HG03025 (cell line): ENCODE data around the gene GJD3.
"Not testable (repeated sequence)": the region's sequence is repeated elsewhere in the genome, so short reads cannot be mapped to it uniquely, and the experiment has no call there.

ENCODE experiments used
- ATAC-seq: cut with Tn5 transposase; IDR thresholded peaks from one replicate; pipeline ENCODE4 v1.9.1; 2021; ENCODE audit warnings: mild to moderate bottlenecking, moderate library complexity; ENCODE audit not compliant: unreplicated experiment, low FRiP score

The GJD3 gene, protein sequence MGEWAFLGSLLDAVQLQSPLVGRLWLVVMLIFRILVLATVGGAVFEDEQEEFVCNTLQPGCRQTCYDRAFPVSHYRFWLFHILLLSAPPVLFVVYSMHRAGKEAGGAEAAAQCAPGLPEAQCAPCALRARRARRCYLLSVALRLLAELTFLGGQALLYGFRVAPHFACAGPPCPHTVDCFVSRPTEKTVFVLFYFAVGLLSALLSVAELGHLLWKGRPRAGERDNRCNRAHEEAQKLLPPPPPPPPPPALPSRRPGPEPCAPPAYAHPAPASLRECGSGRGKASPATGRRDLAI

DNA sequence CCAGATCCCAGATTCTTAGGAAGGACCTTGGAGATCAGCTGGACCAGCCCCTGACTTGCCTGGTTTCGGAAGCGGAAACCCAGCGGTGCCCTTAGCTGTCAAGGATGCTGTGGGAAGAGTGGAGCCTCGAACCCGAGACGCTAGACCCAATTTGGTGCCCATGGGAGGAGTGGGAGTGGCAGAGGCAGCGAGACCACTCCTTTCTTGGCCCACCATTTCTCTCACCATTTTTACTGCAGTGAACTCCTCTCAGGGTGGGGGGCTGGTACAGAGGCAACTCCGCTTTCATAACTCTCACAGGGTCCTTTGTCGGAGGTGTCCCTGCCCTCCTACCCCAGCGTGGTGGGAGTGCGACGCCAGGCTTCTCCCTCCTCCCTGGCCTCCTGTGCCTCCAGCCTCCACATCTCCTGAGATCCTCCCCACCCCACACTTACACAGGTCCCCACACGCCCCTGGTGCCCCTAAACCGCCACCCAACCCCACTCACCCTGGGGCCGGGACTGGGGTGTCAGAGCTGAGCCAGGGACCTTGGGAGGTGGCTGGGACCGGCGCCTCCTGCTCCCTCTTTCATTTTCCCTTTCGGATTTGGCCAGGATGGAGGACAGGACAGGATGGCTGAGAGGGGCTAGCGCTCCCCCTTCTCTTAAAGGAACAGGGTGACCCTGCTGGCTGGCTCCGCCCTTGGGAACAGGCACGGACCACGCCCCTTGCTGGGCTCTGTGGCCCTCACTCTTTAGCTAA lies at the start of gene GJD3:
TSS of gene GJD3 (minus strand) at position 617 of the 741 bp plus-strand sequence. CDS start 922 bp downstream, outside the sequence.
- ATAC-seq = no peak

DNA sequence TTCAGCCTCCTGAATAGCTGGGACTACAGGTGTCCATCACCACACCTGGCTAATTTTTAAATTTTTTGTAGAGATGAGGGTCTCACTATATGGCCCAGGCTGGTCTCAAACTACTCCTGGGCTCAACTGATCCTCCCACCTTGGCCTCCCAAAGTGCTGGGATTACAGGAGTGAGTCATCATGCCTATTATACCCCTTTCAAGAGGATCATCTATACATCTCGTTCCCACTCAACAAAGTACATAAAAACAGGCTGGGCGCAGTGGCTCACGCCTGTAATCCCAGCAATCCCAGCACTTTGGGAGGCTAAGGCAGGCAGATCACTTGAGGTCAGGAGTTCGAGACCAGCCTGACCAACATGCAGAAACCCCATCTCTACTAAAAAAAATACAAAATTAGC lies 49.8 kb upstream of the GJD3 start:
- not testable (repeated sequence) for ATAC-seq

DNA sequence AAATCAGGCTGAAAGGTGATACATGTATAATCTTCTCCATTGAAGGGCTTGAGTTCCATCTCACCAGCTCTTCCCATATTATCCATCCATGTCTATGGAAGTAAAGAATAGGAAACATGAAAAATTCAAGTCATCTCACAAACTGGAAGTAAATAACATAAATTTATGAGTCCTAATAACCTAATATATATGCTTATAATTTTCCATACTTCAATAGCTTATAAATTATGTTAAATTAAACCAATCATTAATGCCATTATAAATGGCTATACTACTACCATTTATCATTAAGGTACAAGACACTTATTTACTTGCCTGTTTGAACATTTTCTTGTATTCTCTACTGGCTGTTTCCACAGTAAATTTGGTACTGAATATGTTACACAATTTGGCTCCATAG lies 48.3 kb upstream of the GJD3 start:
- ATAC-seq = no peak

DNA sequence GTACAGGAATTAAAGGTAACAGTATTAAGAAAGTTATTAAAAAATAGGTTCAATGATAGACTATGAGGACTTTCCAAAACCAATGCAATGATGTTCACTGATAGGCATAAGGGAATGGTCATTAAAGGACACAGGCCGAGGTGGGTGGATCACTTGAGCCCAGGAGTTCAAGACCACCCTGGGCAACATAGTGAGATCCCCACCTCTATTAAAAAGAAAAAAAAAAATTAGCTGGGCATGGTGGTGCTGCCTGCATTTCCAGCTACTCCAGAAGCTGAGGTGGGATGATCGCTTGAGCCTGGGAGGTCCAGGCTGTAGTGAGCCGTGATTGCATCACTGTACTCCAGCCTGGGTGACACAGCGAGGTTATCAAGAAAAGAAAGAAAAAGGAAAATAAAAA lies 47.3 kb upstream of the GJD3 start:
- no peak for ATAC-seq

DNA sequence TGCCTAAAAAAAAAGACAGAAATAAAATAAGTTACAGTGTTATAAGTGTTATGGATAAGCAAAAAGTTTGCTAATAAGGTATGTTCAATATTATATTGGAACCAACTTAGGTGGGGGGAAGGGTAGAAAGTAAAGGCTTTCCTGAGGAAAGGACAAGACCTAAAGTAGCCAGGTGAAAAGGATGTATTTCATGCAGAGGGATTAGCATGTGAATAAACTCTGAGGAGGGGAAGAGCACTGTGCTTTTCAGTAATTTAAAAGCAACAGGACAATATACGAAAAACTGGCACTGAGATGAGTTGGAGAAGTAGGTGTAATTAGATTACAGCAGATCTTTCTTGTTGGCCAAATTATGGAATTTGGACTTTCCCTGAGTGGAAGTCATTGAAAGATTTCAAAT lies 45.5 kb upstream of the GJD3 start:
- ATAC-seq = no peak

DNA sequence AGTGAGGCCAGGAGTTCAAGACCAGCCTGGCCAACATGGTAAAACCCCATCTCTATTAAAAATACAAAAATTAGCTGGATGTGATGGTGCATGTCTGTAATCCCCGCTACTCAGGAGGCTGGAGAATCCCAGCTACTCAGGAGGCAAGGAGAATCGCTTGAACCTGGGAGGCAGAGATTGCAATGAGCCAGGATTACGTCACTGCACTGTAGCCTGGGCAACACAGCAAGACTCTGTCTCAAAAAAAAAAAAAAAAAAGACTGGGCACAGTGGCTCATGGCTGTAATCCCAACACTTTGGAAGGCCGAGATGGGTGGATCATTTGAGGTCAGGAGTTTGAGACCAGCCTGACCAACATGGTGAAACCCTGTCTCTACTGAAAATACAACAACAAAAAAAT lies 45.0 kb upstream of the GJD3 start:
- ATAC-seq = not testable (repeated sequence)

DNA sequence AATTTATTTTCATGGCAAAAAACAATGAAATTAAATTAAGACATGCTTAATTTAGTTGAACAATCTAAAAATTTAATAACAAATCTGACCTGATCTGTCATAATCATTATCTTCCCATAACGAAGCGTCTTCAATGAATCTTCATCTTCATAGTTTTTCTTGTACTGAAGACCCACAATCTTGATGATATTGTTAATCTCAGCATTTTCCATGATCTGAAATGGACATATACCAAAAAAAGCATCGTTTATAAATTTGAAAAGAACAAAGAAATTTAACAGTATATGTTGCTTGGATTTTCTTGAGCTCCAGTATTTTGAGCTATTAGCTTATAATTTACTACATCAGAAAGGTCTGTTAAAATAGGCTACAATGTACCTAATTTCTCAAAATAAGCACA lies 42.9 kb upstream of the GJD3 start:
- ATAC-seq = no peak

DNA sequence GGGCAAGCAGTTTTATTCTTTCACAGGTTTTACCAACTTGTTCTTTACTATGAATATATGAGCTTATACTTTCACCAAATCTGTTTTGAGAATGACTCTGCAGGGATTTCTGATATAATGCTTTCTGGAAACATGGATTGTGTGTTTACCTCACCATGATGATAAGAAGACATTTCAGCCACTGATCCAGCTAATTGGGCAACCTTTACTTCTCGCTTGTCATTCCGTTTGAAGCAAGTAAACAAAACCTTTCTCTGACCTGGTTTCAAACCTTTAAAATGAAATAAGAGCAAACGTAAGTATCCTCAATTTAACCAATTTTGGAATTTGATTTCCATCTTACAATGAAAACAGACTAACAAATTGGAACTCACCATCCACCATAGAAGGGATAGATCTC lies 39.5 kb upstream of the GJD3 start:
- no peak for ATAC-seq

DNA sequence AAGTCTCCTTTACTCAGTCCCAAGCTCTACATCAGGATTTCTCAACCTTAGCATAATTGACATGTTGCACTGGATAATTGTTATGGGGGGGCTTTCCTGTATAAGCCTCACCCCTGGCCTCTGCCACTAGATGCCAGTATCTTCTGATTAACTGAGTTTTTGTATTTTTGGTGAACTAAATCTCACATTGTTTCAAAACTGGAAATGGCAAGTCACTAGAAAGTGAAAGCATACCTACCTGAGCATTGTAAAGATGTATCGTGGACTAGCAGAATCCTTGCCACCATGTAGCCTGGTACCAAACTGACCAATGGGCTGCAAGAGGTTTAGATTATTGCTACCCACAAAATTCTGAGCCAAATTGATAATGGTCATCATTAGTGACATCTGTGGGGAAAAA lies 38.1 kb upstream of the GJD3 start:
- no peak for ATAC-seq

DNA sequence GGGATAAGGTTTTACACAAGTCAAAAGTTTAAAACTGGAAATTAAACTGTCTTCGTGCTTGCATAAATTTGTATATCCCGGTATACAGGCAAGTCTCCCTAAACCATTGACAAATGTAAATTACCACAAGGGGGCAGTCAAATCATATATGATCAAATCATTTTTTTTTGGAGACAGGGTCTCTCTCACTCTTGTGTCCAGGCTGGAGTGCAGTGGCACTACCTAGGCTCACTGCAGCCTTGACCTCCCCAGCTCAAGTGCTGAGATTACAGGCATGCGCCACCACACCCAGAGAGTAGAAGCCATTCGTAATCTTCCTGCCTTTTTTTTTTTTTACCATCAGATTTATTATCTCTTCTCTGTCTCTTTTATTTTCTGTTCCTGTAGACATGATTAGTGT lies 34.6 kb upstream of the GJD3 start:
- ATAC-seq = no peak

DNA sequence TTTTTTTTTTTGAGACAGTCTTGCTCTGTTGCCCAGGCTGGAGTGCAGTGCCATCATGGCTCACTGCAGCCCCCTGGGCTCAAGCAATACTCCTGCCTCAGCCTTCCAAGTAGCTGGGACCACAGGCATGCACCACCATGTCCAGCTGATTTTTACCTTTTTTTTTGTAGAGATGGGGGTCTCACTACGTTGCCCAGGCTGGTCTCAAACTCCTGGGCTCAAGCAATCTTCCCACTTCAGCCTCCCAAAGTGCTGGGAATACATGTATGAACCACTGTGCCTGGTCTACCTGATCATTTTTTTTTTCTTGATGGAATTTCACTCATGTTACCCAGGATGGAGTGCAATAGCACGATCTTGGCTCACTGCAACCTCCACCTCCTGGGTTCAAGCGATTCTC lies 22.0 kb upstream of the GJD3 start:
- not testable (repeated sequence) for ATAC-seq

DNA sequence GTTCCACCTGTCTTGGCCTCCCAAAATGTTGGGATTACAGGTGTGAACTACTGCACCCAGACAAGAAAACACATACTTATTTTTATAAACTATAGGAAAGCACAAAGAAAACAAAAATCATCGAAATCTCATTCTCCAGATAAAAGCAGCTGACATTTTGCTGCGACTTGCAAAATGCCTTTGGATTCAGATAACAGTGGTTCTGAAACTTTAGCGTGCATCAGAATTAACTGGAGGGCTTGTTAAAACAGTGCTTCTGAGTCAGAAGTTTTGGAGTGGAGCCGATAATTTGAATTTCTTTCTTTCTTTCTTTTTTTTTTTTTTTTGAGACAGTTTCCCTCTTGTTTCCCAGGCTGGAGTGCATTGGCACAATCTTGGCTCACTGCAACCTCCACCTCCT lies 17.7 kb upstream of the GJD3 start:
- no peak for ATAC-seq

DNA sequence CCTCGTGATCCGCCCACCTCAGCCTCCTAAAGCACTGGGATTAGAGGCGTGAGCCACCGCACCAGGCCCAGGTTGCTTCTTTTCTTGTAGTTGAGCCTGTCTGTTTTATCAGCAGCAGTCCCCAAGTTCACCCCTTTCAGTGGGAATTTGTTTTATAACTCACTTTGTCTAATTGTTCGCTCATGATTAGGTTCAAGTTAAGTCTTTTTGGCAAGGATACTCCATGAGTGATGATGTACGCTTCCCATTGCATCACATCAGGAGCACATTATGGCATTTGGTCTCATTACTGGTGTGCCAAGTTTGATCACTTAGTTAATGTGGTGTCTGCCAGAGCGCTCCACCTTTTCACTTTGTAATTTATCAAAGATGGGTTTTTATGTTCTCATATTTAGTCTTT lies 14.4 kb upstream of the GJD3 start:
- ATAC-seq = no peak

DNA sequence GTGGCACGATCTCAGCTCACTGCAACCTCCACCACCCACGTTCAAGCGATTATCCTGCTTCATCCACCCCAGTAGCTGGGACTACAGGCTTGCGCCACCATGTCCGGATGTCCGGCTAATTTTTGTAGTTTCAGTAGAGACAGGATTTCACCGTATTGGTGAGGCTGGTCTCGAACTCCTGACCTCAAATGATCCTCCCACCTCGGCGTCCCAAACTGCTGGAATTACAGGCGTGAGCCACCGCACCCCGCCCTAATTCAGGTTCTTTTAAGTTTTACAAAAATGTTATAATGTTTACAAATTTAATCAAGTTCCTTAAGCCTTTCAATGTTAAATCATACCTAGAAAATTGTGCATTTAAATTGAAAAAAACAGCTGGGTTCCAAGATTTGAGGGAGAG lies 13.3 kb upstream of the GJD3 start:
- no peak for ATAC-seq

DNA sequence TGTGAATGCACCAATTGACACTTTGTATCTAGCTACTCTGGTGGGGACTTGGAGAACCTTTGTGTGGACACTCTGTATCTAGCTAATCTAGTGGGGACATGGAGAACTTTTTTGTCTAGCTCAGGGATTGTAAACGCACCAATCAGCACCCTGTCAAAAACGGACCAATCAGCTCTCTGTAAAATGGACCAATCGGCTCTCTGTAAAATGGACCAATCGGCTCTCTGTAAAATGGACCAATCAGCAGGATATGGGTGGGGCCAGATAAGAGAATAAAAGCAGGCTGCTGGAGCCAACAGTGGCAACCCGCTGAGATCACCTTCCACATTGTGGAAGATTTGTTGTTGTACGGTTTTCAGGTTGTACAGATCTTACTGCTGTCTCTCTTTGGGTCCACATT lies 12.0 kb upstream of the GJD3 start:
- ATAC-seq = not testable (repeated sequence)

DNA sequence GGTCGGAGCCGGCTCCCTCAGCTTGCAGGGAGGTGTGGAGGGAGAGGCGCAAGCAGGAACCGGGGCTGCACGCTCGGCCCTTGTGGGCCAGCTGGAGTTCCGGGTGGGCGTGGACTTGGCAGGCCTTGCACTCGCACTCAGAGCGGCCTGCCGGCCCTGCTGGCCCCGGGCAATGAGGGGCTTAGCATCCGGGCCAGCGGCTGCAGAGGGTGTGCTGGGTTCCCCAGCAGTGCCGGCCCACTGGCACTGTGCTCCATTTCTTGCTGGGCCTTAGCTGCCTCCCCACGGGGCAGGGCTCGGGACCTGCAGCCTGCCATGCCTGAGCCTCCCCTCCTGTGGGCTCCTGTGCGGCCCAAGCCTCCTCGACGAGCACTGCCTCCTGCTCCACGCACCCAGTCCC lies 11.2 kb upstream of the GJD3 start:
- ATAC-seq = not testable (repeated sequence)

DNA sequence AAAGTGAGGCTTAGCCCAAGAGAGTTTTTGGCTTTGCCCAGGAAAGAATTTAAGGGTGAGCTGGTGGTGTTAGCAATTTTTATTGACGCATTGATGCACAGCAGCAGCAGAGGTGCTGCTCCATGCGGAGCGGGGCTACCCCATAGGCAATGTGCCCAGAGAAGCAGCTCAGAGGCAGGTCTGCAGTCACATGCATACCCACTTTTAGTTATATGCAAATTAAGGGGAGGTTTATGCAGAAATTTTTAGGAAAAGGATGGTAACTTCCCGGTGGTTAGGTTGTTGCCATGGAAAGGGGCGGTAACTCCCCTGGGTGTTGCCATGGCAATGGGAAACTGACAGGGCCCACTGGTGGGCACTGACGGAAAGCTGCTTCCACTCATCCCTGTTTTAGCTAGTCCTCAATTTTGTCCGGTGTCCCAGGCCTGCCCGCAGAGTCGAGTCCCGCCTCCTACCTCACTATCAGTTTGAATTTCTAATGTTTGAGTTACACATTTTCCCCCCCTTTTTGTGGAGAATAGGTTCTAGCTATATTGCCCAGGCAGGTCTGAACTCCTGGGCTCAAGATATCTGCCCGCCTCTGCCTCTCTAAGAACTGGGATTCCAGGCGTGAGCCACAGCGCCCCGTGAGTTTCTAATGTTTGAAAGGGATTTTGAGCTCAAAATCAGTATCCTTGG lies 10.4 kb upstream of the GJD3 start:
- no peak for ATAC-seq

DNA sequence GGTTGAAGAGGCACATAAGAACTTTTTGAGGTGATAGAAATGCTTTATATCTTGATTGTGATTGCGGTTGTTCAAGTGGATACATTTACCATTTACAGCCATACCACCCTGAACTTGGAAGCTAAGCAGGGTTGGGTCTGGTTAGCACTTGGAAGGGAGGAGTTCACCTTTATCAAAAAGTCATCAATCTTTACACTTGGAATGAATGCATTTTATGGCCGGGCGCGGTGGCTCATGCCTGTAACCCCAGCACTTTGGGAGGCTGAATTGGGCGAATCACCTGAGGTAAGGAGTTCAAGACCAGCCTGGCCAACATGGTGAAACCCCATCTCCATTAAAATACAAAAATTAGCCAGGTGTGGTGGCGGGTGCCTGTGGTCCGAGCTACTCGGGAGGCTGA lies 9.5 kb upstream of the GJD3 start:
- no peak for ATAC-seq

DNA sequence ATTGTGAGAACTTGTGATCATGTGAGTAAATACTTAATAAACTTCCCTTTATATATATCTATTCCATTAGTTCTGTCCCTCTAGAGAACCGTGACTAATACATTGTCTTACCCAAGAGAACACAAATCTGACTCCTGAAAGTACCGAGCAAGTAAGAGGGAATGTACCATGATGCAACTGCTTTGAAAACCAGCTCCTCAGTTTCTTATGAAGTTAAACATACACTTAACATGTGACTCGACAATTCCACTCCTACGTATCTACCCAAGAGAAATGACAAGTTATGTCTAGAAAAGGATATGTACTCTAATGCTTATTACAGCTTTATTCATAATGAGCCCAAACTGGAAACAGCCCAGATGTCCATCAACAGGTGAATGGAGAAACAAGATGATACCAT lies 8.8 kb upstream of the GJD3 start:
- no peak for ATAC-seq

DNA sequence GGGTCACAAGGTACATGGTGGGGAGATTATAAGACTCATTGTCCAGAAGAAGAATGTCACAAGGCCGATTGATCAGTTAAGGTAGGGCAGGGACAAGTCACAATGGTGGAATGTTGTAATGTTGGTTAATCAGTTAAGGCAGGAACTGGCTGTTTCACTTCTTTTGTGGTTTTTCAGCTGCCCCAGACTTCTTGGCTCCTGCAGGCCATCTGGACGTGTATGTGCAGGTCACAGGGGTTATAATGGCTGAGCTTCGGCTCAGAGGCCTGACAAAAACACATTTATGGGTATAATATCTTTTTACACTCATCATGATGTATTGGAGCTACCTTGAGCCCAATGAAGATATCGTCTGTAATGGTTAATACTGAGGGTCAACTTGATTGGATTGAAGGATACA lies 8.1 kb upstream of the GJD3 start:
- not testable (repeated sequence) for ATAC-seq

DNA sequence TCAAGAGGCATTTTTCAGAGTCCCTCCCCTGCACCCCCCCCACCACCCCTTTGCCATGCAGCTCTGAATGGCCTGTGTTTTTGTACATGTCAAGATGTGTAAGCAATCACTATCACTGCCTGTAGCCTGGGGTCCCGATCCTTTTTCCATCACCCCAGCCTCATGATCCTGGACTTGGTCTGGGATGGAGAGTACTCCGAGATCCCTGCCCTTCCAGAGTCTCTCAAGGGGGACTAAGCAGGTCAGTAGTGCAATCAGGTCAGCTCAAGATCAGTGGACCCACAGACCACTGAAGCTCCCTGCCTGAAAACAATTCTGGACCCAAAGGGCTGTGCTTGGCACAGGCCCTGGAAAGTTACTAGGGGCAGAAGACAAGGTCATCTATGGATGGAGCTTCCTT lies 7.5 kb upstream of the GJD3 start:
- no peak for ATAC-seq
